Mucosa of descending colon (tissue), 3 donors: ENCODE results near the gene SRSF2. TPM values are rescaled to one million over a fixed set of nuclear protein-coding genes. Genes with fewer than 3 reads are reported as not detected.

ENCODE experiments used
- ATAC-seq: fragments of 200-7000 bp; cut with Tn5 transposase; one replicate; pipeline ENCODE4 v1.9.1; 2020; ENCODE audit warnings: mild to moderate bottlenecking, moderate library complexity
- DNase-seq, 3 donors: peaks; one replicate each; pipeline ENCODE4 v3.0.0-alpha.2; 2020
- H3K36me3 ChIP-seq: fragments of 200-600 bp; one replicate; pipeline ENCODE4 v1.8.0; 2021; ENCODE audit warnings: low read depth, mild to moderate bottlenecking
- H3K4me1 ChIP-seq: fragments of 200-600 bp; one replicate; pipeline ENCODE4 v1.8.0; 2021; ENCODE audit warnings: low read depth, mild to moderate bottlenecking
- H3K4me3 ChIP-seq: fragments of 200-600 bp; one replicate; pipeline ENCODE4 v1.8.0; 2021; ENCODE audit warnings: mild to moderate bottlenecking
- H3K9me3 ChIP-seq: fragments of 200-600 bp; one replicate; pipeline ENCODE4 v1.8.0; 2021; ENCODE audit warnings: mild to moderate bottlenecking
- intact Hi-C, 2 donors: fragments of 100-400 bp; cut with DNase I in 1 of 2; cut with micrococcal nuclease in 1 of 2; formaldehyde crosslinking; loops; one replicate each; pipeline versions ENCODE4 v1.11.0 to v1.11.1; 2022; cut with DNase I, micrococcal nuclease
- total RNA-seq, 3 donors: library from RNA; stranded (reverse); fragmentation: NEBNext Ultra II Directional in 2 of 3; extraction: Animal tissue kit (Norgen Biotek cat#: 25700) in 2 of 3; gene quantifications; one replicate each; pipeline versions ENCODE4 v1.2.1 to v1.2.4, GENCODE V29; 2021 to 2023
- TF ChIP-seq, protein P1 (sequence below): fragments of 200-600 bp; IDR thresholded peaks from one replicate; pipeline ENCODE4 v1.8.0; 2022; ENCODE audit warnings: antibody characterized with exemption, mild to moderate bottlenecking
- donor health status: DM: no; HTN: no; CAD: no; lungs with moderate emphysema.
- donor health status: DM: no; HTN: no; CAD: no.
- donor health status: DM: no; HTN: yes; CAD: no.

SRSF2 gene
- total RNA-seq, 3 donors from 2014 or later: 130 to 166 (median 134) TPM

- ATAC-seq: no peak
- intact Hi-C loops: no loop called here
- TF ChIP-seq, protein P1, sequence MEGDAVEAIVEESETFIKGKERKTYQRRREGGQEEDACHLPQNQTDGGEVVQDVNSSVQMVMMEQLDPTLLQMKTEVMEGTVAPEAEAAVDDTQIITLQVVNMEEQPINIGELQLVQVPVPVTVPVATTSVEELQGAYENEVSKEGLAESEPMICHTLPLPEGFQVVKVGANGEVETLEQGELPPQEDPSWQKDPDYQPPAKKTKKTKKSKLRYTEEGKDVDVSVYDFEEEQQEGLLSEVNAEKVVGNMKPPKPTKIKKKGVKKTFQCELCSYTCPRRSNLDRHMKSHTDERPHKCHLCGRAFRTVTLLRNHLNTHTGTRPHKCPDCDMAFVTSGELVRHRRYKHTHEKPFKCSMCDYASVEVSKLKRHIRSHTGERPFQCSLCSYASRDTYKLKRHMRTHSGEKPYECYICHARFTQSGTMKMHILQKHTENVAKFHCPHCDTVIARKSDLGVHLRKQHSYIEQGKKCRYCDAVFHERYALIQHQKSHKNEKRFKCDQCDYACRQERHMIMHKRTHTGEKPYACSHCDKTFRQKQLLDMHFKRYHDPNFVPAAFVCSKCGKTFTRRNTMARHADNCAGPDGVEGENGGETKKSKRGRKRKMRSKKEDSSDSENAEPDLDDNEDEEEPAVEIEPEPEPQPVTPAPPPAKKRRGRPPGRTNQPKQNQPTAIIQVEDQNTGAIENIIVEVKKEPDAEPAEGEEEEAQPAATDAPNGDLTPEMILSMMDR: no peak
- Histone ChIP-seq H3K9me3 (no peaks in the 10 kb centered on the region), H3K4me1 (no peaks in the 10 kb centered on the region), H3K36me3 (no peaks in the 10 kb centered on the region), H3K4me3 (no peak overlapping the region)
- DNase-seq: peak in 1 of 3 donors; percentile 42
Observed at GRCh38 chr17:76696763-76697701, 40.1 kb downstream of the SRSF2 start.

DNA sequence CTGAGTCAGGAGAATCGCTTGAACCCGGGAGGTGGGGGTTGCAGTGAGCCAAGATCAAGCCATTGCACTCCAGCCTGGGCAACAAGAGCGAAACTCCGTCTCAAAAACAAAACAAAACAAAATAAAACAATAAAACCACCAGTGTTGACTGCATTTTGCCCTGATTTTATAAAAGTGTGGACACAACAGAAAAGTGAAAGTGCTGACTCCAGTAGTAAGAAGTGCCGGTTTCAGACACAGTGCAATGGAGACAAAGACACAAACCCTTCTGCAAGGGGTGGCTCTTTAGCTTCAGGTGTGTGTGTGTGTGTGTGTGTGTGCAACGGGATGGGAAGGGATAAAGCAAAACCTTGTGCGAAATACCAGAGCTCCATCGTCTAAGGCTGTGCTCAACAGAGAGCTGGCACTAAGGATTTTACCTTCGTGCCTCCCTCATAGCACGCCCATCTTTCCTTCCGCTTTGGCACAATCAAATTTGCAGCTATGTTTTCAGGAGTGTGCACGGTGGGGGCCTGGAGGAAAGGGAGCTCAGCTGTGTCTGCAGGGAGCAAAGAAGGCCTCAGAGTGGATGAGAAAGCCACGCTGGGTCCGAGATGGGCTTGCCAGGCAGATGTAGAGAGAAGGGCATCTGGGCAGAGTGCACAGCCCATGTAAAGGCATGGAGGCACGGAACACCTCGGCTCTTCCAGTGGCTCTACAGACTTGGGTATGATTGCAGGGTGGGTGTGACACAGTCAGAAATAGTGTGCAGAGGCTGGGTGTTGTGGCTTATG, 41.9 kb downstream of the SRSF2 start:
- Histone ChIP-seq H3K9me3 (no peaks in the 10 kb centered on the region), H3K4me3 (no peak overlapping the region), H3K4me1 (no peaks in the 10 kb centered on the region), H3K36me3 (no peaks in the 10 kb centered on the region)
- DNase-seq (peak in 1 of 3 donors; percentile 25), ATAC-seq (peak; percentile 27)
- TF ChIP-seq, protein P1: no peak
- intact Hi-C loops: no loop called here

GRCh38 chr17:76691379-76692191, 45.5 kb downstream of the SRSF2 start:
- DNase-seq (peak in 1 of 3 donors; percentile 25), ATAC-seq (no peak)
- Histone ChIP-seq H3K4me1 (no peaks in the 10 kb centered on the region), H3K9me3 (no peaks in the 10 kb centered on the region), H3K36me3 (no peaks in the 10 kb centered on the region), H3K4me3 (no peak overlapping the region)
- TF ChIP-seq, protein P1: no peak
- intact Hi-C loops: no loop called here

- ATAC-seq: no peak
- H3K9me3 ChIP-seq: no peaks in the 10 kb centered on the region
- H3K36me3 ChIP-seq: no peaks in the 10 kb centered on the region
- no peak overlapping the region for H3K4me3 ChIP-seq
- TF ChIP-seq, protein P1: no peak
- H3K4me1 ChIP-seq: no peaks in the 10 kb centered on the region
- peak in 1 of 3 donors; percentile 29 for DNase-seq
- intact Hi-C loops: no loop called here
Observed at GRCh38 chr17:76690596-76691280, 46.4 kb downstream of the SRSF2 start.

GRCh38 chr17:76689859-76690258, 47.3 kb downstream of the SRSF2 start:
- DNase-seq (peak in 1 of 3 donors; percentile 2), ATAC-seq (no peak)
- TF ChIP-seq, protein P1: no peak
- Histone ChIP-seq H3K4me3 (no peak overlapping the region), H3K36me3 (no peaks in the 10 kb centered on the region), H3K4me1 (no peaks in the 10 kb centered on the region), H3K9me3 (no peaks in the 10 kb centered on the region)
- intact Hi-C loops: no loop called here
